H1 (cell line): ENCODE results near the gene PIGV. TPM values are rescaled to one million over a fixed set of nuclear protein-coding genes. Genes with fewer than 3 reads are reported as not detected.

Experiments used
- CTBP2 ChIP-seq: IDR thresholded peaks from 2 replicates; pipeline ENCODE4 v1.7.0; 2011; ENCODE audit warnings: borderline replicate concordance, mild to moderate bottlenecking, moderate library complexity, mixed read lengths, low read length; ENCODE audit not compliant: insufficient read depth, insufficient read length
- NRF1 ChIP-seq: IDR thresholded peaks from 2 replicates; pipeline ENCODE4 v1.6.1; 2011; ENCODE audit warnings: mild to moderate bottlenecking, low read depth, low read length, improper control_type of control experiment
- PHF8 ChIP-seq: fragments of 200-600 bp; sonication (generic); conservative IDR thresholded peaks from 2 replicates; pipeline ENCODE4 v1.7.1; 2012; ENCODE audit warnings: low read depth, mild to moderate bottlenecking, inconsistent platforms, low read length, moderate library complexity
- RBBP5 ChIP-seq: IDR thresholded peaks from 2 replicates; pipeline ENCODE4 v1.7.1; 2012; ENCODE audit warnings: low read depth, mild to moderate bottlenecking, inconsistent platforms, low read length, moderate library complexity, borderline replicate concordance
- SIN3A ChIP-seq, 2 experiments: IDR thresholded peaks in 1 of 2; conservative IDR thresholded peaks in 1 of 2; 2 replicates each; pipeline ENCODE4 v1.6.1; 2011 to 2012; ENCODE audit warnings: low read length in 2 of 2, improper control_type of control experiment in 1 of 2, low read depth in 1 of 2, mild to moderate bottlenecking in 1 of 2
- polyA plus RNA-seq, 7 experiments: library from polyadenylated mRNA; depleted of rRNA in 3 of 7; stranded (reverse) in 5 of 7; unstranded in 2 of 7; fragments of >200 nt in 5 of 7; fragments of 200-250 nt in 2 of 7; gene quantifications; 1 replicate in 5 of 7; 2 replicates in 1 of 7; 4 replicates in 1 of 7; pipeline versions ENCODE4 v1.2.1 to v1.2.3, GENCODE V29; 2011 to 2013; ENCODE audit warnings: missing spikeins in 2 of 7, mixed read lengths in 2 of 7
- total RNA-seq: library from RNA; stranded (reverse); fragmentation: NEBNext Ultra II Directional; extraction: Animal tissue kit (Norgen Biotek cat#: 25700); gene quantifications from 2 replicates; pipeline ENCODE4 v1.2.1, GENCODE V29; 2021

Gene PIGV
- total and polyA plus RNA-seq, 2 of the 8 experiments (the other 6 are each of a cell fraction or from before 2014, with no cell fraction given), result 8.5 to 20.9 TPM

- TF ChIP-seq SIN3A (conservative IDR thresholded peaks at IDR 0.05 in 1 of 2, IDR thresholded peaks at IDR 0.05 in 1 of 2; ENCODE audit: low read depth in 1 of 2, low read length in 2 of 2), result no peak
- no peak for TF ChIP-seq CTBP2
- no peak for TF ChIP-seq RBBP5
- no peak for TF ChIP-seq NRF1
- TF ChIP-seq PHF8, result no peak
Observed at GRCh38 chr1:26797627-26798026, 9.9 kb downstream of the PIGV start (continued).
